K562 (cell line): ENCODE measurements around the gene PPP1R14C. TPM values are rescaled to one million over a fixed set of nuclear protein-coding genes. Genes with fewer than 3 reads are reported as not detected.

Experiments
- BRF2 ChIP-seq: IDR thresholded peaks from 3 replicates; pipeline ENCODE4 v1.6.1; 2011; ENCODE audit warnings: borderline replicate concordance, mild to moderate bottlenecking; ENCODE audit not compliant: insufficient read length, insufficient read depth
- CSDE1 ChIP-seq, 2 experiments: fragments of 450-650 bp; IDR thresholded peaks; 2 replicates each; pipeline ENCODE4 v1.6.1; 2016; ENCODE audit warnings: mild to moderate bottlenecking in 1 of 2
- ETS1 ChIP-seq: conservative IDR thresholded peaks from 2 replicates; pipeline ENCODE4 v1.6.1; 2011; ENCODE audit warnings: low read depth, mild to moderate bottlenecking, low read length; ENCODE audit not compliant: control insufficient read depth
- GTF2E2 ChIP-seq: fragments of 200-800 bp; sonication (Bioruptor generic); IDR thresholded peaks from 2 replicates; pipeline ENCODE4 v1.6.1; 2016; ENCODE audit warnings: missing genetic modification characterization, missing compliant biosample characterization
- MGA ChIP-seq: fragments of 450-650 bp; IDR thresholded peaks from 2 replicates; pipeline ENCODE4 v1.6.1; 2016; ENCODE audit warnings: mild to moderate bottlenecking, moderate library complexity
- PURB ChIP-seq: sonication (generic); formaldehyde crosslinking; IDR thresholded peaks from 2 replicates; pipeline ENCODE4 v1.9.0; 2021; ENCODE audit warnings: low read depth, mild to moderate bottlenecking, missing genetic modification reagents
- SOX6 ChIP-seq: fragments of 450-650 bp; IDR thresholded peaks from 2 replicates; pipeline ENCODE4 v1.6.1; 2014; ENCODE audit warnings: mild to moderate bottlenecking
- STAT5A ChIP-seq: IDR thresholded peaks from 2 replicates; pipeline ENCODE4 v1.6.1; 2012; ENCODE audit warnings: low read length, inconsistent platforms, borderline replicate concordance
- THRB ChIP-seq: fragments of 450-650 bp; formaldehyde crosslinking; conservative IDR thresholded peaks from 2 replicates; pipeline ENCODE4 v1.4.0; 2022; ENCODE audit warnings: mild to moderate bottlenecking, missing genetic modification characterization
- ZNF239 ChIP-seq: fragments of 250-450 bp; sonication (Bioruptor Pico); IDR thresholded peaks from 2 replicates; pipeline ENCODE4 v1.4.0; 2020; ENCODE audit warnings: mild to moderate bottlenecking
- ZNF589 ChIP-seq: fragments of 200-800 bp; sonication (Bioruptor generic); IDR thresholded peaks from 2 replicates; pipeline ENCODE4 v1.6.1; 2016; ENCODE audit warnings: low read depth, missing genetic modification characterization, missing compliant biosample characterization
- polyA plus RNA-seq, 8 experiments: library from polyadenylated mRNA; depleted of rRNA in 4 of 8; stranded (reverse) in 5 of 8; unstranded in 3 of 8; fragments of >200 nt; fragmentation: Nextera tagmentation in 2 of 8; fragmentation: Illumina TruSeq in 1 of 8; extraction: Ambion mirVana in 2 of 8; extraction: Trizol in 1 of 8; gene quantifications; 2 replicates each; pipeline versions ENCODE4 v1.2.1 to v1.2.3, GENCODE V29; 2011 to 2014; ENCODE audit warnings: inconsistent platforms in 1 of 8, missing spikeins in 1 of 8
- total RNA-seq, 7 experiments: library from RNA; depleted of rRNA in 6 of 7; stranded (reverse); fragments of >200 nt in 6 of 7; fragmentation: Illumina TruSeq in 2 of 7; extraction: Trizol in 2 of 7; gene quantifications; 2 replicates each; pipeline versions ENCODE4 v1.2.1 to v1.2.3, GENCODE V29; 2011 to 2021; ENCODE audit warnings: low replicate concordance in 1 of 7

PPP1R14C gene
- total and polyA plus RNA-seq, 9 of the 15 experiments (the other 6 are each of a cell fraction or from before 2014, with no cell fraction given): 4.5 to 16.6 (median 11.9) TPM

- TF ChIP-seq THRB (no peak), PURB (CRISPR knock-in tag) (no peak), MGA (peak; percentile 84), STAT5A (no peak), ETS1 (no peak), GTF2E2 (tag) (no peak), BRF2 (no peak), SOX6 (no peak), ZNF239 (CRISPR knock-in tag) (no peak), CSDE1 (IDR thresholded peaks at IDR 0.05) (no peak), ZNF589 (CRISPR knock-in tag) (no peak)
Observed at GRCh38 chr6:150150458-150150820, 7.6 kb downstream of the PPP1R14C start (continued).
